Renal cortex interstitium (tissue), 11 donors: Measurements from ENCODE around the gene ZNF565. TPM values are rescaled to one million over a fixed set of nuclear protein-coding genes. Genes with fewer than 3 reads are reported as not detected.
"Not testable (repeated sequence)": the region's sequence is repeated elsewhere in the genome, so short reads cannot be mapped to it uniquely, and the experiment has no call there.

ENCODE experiments used
- DNase-seq, 11 donors: peaks; one replicate each; pipeline ENCODE4 v3.0.0-alpha.2; 2013; ENCODE audit warnings: low read depth in 9 of 11, low spot score in 4 of 11; ENCODE audit errors: extremely low read depth in 1 of 11
- polyA plus RNA-seq, 3 donors: library from polyadenylated mRNA; unstranded; fragments of 120-200 nt; gene quantifications; one replicate each; pipeline ENCODE4 v1.2.1, GENCODE V29; 2013; ENCODE audit not compliant: insufficient read length in 3 of 3

The ZNF565 gene
- polyA plus RNA-seq, 3 donors: 7.0 to 7.8 (median 7.0) TPM

GRCh38 chr19:36225219-36225892 lies 10.9 kb upstream of the ZNF565 start:
- DNase-seq: no peak

GRCh38 chr19:36222503-36222902 lies 8.0 kb upstream of the ZNF565 start:
- DNase-seq: no peak

GRCh38 chr19:36221474-36221873 lies 7.0 kb upstream of the ZNF565 start:
- no peak for DNase-seq

GRCh38 chr19:36215276-36216123 lies 1.0 kb upstream of the ZNF565 start:
- peak; percentile 26 to 63 (median 47) for DNase-seq

- no peak for DNase-seq
Observed at GRCh38 chr19:36212895-36213294, 1.6 kb downstream of the ZNF565 start.

- no peak for DNase-seq
Observed at GRCh38 chr19:36210497-36210896, 4.0 kb downstream of the ZNF565 start.

GRCh38 chr19:36209372-36209771 lies 5.1 kb downstream of the ZNF565 start:
- DNase-seq: no peak

GRCh38 chr19:36207605-36208252 lies 6.7 kb downstream of the ZNF565 start:
- DNase-seq: no peak

- no peak for DNase-seq
Observed at GRCh38 chr19:36203293-36203692, 11.2 kb downstream of the ZNF565 start.

- no peak for DNase-seq
Observed at GRCh38 chr19:36201684-36202083, 12.8 kb downstream of the ZNF565 start.

GRCh38 chr19:36198119-36198518 lies 16.3 kb downstream of the ZNF565 start:
- no peak for DNase-seq

GRCh38 chr19:36196249-36196648 lies 18.2 kb downstream of the ZNF565 start:
- DNase-seq: no peak

- DNase-seq: not testable (repeated sequence)
Observed at GRCh38 chr19:36186722-36187121, 27.7 kb downstream of the ZNF565 start.

GRCh38 chr19:36183245-36183628 lies 31.2 kb downstream of the ZNF565 start:
- DNase-seq: no peak

GRCh38 chr19:36182612-36183244 lies 31.7 kb downstream of the ZNF565 start:
- DNase-seq: no peak

- not testable (repeated sequence) for DNase-seq
Observed at GRCh38 chr19:36179077-36179476, 35.4 kb downstream of the ZNF565 start.

GRCh38 chr19:36173846-36174245 lies 40.6 kb downstream of the ZNF565 start:
- DNase-seq: not testable (repeated sequence)

GRCh38 chr19:36172852-36173251 lies 41.6 kb downstream of the ZNF565 start:
- DNase-seq: no peak

GRCh38 chr19:36169084-36169760 lies 45.2 kb downstream of the ZNF565 start:
- peak in 7 of 11 donors; percentile 30 to 70 (median 57) for DNase-seq
